GM21529 (cell line): Measurements from ENCODE around the gene MFSD2A.
"Not testable (repeated sequence)": the region's sequence is repeated elsewhere in the genome, so short reads cannot be mapped to it uniquely, and the experiment has no call there.

Source experiments
- ATAC-seq: cut with Tn5 transposase; IDR thresholded peaks from one replicate; pipeline ENCODE4 v1.9.1; 2021; ENCODE audit not compliant: unreplicated experiment

Gene MFSD2A

DNA sequence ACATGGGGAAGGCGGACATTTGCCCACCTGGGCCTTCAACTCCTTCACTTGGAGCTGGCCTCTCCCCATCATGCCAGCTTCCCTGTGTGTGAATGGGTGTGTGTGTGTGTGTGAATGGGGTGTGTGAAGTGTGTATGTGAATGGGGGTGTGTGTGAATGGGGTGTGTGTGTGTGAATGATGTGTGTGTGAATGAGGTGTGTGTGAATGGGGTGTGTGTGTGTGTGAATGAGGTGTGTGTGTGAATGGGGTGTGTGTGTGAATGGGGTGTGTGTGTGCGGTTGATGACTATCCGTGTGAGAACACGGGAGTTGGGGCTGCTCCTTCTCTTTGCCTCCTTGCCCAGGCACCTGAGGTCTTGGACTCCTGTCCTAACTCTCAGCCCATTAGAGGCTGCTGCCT, 9.6 kb downstream of the MFSD2A start:
- ATAC-seq, result no peak

DNA sequence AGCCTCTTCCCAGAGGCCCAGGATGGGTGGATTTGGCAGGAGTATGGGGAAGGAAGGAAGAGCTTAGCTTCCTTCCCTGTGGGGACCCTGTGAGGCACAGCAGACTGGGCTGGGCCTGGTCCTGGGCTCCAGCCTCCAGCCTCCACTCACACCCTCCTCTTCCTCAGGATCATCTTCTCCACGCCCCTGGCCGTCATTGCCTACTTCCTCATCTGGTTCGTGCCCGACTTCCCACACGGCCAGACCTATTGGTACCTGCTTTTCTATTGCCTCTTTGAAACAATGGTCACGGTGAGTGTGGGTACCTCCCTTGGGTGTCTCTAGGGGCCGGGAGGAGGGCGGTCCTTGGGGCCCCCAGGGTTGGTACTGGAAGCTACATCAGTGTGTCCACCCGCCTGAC, 10.1 kb downstream of the MFSD2A start:
- no peak for ATAC-seq

DNA sequence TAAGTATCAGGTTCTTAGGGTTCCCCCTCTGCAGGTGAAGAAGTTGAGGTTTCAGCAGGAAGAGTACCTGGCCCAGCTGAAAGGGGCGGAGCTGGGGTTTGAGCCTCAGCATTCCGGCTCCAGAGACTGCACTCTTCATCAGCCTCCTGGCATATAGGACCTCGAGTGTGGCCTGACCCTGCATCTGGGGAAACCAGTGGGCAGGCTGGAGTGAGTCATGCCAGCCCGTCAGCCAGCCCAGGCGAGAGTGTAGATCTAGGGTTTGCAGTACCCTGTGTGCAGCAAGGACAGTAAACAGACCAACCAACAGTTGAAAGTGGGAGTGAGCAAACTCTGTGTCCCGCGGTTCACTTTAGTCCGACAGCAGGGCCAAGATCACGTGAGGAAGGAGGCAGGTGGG, 14.1 kb downstream of the MFSD2A start:
- ATAC-seq, result no peak

DNA sequence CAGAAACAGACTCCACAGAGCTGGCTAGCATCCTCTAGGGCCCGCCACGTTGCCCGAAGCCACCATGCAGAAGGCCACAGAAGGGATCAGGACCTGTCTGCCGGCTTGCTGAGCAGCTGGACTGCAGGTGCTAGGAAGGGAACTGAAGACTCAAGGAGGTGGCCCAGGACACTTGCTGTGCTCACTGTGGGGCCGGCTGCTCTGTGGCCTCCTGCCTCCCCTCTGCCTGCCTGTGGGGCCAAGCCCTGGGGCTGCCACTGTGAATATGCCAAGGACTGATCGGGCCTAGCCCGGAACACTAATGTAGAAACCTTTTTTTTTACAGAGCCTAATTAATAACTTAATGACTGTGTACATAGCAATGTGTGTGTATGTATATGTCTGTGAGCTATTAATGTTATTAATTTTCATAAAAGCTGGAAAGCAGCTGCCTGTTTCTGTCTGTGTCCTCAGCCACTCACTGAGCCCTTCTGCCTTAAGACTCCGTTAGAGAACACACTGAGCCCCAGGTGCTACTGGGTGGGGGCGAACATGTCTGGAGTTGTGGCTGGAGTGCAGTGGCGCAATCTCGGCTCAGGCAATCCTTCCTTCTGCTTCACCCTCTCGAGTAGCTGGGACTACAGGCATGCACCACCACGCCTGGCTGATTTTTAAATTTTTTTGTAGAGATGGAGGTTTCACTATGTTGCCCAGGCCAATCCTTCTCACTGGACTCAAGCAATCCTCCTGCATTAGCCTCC, 14.8 kb downstream of the MFSD2A start:
- ATAC-seq, result no peak

DNA sequence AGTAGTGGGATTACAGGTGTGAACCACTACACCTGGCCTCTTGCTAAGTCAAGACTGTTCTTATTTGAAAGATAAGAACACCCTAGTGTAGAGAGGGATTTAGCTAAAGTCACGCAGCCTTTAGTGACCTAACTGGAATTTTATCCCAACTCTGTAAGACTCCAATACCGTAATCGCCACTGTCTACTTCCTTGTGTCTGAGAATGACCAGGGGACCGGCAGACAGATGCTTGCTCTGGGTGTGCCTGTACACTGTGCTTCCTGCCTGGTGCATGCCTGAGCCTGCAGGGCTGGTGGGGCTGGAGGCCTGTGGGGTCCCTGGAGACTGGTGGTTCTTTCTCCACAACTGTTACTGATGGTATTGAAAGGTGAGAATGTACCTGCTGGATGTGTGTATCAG, 15.3 kb downstream of the MFSD2A start:
- ATAC-seq, result no peak

DNA sequence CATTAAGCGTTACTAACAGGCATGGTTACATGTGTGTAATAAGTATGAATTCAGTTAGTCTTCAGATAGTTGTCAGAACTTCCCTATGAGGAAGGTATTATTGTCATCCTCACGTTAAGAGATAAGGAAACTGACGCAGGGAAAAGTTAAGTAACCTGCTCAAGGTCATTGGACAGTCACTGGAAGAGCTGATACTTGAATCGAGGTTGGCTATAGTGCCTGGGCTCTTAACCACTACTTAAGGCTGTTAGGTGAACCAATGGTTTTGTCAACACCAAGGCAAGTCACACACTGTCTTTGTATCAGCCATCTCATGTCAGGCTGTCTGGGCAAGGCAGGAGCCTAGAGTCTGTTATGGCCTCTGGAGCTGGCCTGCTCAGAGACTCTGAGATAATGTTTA, 16.2 kb downstream of the MFSD2A start:
- ATAC-seq, result no peak

DNA sequence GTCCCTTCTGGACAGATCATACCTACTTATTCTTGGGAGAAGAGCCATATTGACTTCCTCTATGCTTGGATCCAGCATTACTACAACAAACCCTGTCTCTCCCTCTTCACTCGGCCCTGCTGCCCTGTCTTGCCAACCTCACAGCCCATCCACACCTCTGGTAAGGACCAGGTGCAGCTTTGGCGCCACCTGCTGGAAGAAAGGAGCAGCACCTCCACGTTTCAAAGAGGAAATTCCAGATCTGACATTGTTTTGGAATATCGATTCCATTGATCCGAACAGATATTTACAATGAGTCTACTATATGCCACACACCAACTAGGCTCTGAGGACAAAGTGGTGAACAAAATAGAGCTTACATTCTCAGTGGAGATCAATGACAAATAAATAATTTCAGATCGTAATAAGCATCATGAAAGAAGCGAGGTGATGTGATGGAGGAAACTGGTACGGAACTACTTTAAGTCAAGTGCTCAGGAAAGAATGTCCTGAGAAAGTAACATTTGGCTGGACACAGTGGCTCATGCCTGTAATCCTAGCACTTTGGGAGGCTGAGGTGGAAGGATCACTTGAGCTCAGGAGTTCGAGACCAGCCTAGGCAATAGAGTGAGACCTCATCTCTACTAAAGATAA, 18.7 kb downstream of the MFSD2A start:
- no peak for ATAC-seq

DNA sequence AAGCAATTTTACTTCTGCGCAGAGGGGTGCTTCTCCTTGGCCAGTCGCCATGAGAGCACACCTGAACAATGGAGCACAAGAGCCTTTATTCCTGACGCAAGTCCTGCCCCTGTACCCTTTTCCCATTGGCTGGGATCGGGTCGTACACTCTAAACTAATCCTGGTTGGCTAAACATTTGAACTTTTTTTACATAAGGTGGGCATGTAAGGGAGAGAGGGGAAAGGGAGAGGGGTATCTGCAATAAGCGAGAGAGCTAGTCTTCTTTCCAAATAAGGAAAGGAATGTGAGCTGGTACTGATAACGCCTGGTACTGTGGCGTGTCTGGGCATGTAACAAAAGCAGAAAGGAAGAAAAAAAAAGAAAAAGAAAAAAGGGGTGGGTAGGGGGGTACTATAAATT, 21.8 kb downstream of the MFSD2A start:
- no peak for ATAC-seq

DNA sequence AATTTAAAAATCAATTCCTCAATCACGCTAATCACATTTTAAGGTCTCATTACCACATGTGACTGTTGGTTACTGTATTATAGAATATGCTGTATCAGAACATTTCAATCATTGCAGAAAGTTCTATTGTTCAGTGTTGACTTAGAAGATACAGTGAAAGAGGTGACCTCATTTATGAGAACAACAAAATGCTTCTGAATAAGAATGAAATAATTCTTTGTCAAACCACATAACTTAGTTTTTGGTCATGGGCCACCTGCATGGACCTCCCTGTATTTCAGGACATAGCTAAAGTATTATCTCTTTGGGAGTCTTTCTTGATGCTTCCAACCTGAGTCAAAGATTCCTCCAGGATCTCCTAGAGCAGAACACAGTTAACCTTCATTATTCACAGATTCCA, 22.3 kb downstream of the MFSD2A start:
- no peak for ATAC-seq

DNA sequence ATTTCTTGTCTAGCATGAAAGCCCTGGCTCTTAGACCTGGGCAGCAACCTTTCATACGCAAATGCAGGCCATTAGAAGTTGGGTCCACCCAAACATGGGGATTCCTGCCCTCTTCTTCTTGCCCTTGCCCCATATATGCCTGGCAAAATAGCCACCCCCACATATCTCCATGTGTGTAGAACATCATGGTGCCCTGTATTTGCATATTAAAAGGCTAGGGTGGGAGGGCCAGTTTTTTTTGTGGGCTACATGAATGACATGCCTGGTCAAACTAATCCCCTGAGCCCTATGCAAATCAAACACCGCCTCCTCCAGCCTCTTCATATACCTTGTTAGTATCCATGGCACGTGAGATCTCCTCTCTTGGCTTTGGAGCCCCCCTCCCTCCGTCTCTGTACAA, 24.7 kb downstream of the MFSD2A start:
- no peak for ATAC-seq

DNA sequence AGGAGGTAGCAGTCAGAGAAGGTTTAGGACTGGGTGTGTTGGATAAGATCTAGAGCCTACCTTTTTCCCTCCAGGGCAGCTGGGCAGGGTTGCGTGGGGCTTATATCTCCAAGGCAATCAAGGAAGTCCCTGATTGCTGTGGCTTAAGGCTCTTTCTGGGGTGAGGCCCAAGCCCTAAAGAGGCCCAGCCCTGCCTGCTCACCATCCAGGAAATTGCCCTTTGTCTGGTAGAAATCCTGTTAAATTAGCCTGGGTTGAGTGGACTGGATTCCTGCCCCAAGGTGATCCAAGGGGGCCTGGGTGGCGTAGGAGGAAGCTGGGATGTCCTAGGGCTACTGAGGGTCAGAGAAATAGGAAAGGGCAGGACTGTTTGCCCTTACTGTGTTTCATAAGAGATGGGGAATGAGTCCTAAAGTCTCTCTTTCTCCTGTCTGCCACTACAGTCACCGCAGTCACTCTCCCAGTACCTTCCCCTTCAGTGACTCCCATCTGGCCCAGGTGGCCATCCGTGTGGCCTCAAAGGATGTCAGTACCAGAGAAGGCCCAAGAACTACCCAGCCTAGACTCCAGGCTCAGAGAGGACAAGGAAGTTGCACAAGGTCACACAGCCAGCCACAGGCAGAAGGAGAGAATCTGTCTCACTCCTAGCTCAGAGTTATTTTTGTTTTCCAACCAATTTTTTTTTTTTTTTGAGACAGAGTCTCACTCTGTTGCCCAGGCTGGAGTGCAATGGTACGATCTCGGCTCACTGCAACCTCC, 25.8 kb downstream of the MFSD2A start:
- no peak for ATAC-seq

DNA sequence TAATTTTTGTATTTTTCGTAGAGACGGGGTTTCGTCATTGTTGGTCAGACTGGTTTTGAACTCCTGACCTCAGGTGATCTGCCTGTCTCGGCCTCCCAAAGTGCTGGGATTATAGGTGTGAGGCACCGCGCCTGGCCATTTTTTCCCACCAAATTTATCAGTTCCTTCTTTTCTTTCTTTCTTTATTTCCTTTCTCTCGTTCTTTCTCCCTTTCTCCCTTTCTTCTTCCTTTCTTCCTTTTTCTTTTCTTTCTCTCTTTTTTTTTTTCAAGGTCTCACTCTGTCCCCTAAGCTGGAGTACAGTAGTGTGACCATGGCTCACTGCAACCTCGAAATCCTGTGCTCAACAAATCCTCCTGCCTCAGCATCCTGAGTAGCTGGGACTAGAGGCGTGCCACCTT, 26.4 kb downstream of the MFSD2A start:
- ATAC-seq, result no peak

DNA sequence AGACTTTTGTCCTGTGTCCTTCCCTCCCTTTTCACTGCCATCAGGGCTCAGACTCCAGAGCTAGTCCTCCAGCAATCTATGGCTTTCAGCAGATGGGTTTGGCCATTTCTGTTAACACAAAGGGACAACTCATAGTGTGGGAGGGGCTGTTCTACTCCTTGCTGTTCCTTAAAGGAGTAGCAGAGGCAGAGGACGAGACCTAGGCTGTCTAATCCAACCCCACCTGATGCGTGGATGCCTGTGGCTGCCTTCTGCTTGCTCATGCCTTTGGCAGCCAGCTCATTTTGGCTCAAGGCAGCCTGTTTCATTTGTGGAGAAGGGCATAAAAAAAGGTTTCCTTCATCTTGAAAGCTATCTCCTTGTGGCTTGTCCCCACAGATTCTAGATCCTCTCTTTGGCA, 27.0 kb downstream of the MFSD2A start:
- no peak for ATAC-seq

DNA sequence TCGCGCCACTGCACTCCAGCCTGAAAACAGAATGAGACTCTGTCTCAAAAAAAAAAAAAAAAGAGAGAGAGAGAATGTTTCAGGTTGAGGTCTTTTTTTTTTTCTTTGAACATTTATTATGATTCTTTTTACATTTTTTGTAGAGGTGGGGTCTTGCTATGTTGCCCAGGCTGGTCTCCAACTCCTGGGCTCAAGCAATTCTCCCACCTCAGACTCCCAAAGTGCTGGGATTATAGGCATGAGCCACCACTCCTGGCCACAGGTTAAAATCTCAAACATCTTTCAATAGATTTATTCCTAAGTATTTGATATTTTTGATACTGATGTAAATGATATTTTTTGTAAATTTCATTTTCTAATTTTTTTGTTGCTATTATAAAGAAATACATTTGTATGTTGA, 29.5 kb downstream of the MFSD2A start:
- ATAC-seq, result not testable (repeated sequence)

DNA sequence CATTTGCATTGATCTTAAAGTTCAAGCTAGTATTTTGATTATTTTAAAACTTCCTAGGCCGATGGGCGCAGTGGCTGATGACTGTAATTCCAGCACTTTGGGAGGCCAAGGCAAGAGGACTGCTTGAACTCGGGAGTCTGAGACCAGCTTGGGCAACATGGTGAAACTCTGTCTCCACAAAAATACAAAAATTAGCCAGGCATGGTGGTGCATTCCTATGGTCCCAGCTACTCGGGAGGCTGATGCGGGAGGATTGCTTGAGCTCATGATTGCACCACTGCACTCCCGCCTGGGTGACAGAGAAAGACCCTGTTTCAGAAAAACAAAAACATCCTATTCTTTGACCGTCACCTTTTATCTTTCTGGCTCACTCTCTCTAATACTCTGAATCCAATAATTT, 30.0 kb downstream of the MFSD2A start:
- no peak for ATAC-seq

DNA sequence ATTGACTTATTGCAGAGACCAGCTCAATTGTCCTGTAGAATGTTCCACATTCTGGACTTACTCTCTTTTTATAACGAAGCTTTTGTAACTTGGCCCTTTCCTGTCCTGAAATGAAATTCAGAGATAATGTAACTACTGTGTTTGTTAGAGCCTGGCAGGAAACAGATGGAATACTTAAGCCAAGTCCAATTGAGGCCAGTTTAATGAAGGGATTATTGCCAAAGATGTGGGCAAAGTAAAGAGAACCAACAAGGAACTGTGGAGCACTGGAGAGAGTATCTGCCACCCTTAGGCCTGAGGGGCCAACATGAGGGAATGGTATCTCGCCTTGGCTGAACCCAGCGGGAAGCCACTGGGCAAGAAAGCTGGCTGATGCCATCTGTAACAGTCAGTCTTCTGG, 32.9 kb downstream of the MFSD2A start:
- ATAC-seq, result no peak

DNA sequence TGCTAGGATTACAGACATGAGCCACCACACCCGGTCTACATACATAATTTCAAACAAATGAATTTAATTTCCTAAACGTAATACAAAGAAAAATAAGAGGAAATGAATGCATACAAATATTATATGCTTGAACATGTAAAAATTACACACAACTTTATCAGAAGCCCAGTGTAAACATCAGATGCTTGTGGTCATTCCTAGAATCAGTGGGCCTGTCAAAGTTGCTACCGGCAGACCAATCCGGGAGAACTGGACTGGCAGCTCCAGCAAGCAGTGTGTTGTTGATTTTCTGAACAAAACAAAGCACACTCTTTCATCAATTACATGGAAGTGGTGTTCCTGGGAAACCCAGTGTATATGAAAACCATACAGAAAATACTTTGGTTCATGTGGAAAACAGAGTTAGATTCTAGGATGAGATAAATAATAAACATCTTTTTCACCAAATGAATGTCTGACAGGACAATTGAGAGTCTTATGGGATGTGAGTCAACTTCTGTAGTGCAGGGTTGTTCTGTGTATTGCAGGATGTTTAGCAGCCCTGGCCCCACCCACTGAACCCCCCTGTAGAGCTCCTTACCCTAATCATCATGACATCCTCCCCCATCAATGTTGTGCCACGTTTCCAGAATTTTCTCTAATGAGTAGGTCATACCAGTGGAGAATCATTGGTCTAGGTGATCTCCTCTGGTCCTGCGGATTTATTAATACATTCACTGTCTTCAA, 33.8 kb downstream of the MFSD2A start:
- no peak for ATAC-seq

DNA sequence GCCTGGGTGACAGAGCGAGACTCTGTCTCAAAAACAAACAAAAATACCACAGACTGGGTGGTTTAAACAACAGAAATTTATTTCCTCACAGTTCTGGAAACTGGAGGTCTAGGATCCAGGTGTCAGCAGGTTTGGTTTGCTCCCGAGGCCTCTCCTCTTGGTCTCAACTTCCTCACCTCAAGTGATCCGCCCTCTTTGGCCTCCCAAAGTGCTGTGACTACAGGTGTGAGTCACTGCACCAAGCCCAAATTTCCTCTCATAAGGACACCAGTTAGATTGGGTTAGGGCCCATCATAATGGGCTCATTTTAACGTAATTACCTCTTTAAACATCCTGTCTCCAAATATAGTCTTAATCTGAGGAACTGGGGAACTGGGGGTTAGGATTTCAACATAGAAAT, 35.5 kb downstream of the MFSD2A start:
- no peak for ATAC-seq

DNA sequence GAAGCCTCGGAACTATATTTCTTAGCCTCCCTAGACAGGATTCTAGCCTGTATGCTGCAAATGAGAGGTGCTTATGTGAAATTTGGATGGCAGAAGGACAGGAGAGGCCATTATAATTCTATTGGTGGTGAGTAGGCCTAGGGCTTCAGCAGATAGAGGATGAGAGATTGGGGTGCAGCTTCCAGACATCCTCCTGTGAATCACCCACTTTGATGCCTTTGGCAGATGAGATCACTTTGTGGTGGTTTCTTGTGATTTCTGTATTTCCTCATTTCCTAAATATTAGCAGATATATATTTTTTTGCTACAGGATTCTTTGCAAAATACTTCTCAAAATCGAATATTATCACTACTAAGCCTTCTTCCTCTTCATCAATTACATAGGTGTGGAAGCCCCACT, 37.3 kb downstream of the MFSD2A start:
- no peak for ATAC-seq

DNA sequence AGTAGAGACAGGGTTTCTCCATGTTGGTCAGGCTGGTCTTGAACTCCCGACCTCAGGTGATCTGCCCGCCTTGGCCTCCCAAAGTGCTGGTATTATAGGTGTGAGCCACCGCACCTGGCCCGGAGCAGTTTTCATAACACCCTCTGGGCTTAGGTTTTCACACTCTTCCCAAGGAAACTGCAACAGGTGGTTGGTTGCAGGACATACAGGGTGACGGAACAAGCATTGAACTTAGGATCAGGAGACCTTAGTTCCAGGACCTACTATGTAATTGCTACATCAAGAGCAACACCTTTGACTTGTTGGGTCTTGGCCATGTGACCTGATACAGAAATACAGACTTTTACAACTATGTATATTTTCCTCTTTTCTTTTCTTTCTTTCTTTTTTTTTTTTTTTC, 37.9 kb downstream of the MFSD2A start:
- ATAC-seq, result no peak

DNA sequence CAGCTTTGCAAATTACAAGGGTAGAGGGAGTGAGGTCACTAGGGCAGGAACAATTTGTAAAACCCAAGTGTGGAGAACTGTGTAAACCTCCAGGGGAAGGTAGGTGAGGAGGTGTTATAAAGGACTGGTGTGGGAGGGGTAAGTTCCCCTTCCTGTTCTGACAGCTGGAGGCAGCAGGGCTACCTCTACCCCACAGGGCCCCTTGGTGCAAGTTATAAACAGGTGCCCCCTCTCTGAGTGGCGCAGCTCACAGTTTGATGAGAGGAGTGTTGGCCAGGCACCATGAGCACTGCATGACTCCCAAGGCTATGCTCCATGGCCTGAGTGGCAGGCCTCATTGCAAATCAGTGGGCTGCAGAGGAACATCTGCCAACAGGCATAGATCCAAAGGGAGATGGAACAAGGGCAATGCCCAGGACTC, 41.0 kb downstream of the MFSD2A start:
- peak; percentile 85 for ATAC-seq
